H9 (cell line): ENCODE results near the gene VPS51. TPM values are rescaled to one million over a fixed set of nuclear protein-coding genes. Genes with fewer than 3 reads are reported as not detected.
A peak's percentile ranks its signal among the peaks of the same experiment; 100 is the strongest.

Experiments
- DNase-seq: peaks from one replicate; pipeline ENCODE4 v3.0.0-alpha.2; 2017
- H2AFZ ChIP-seq: one replicate; pipeline ENCODE4 v1.6.1; 2013; ENCODE audit warnings: mild to moderate bottlenecking, low read length, control low read depth, moderate library complexity
- H2AK5ac ChIP-seq: 2 replicates; pipeline ENCODE4 v1.6.1; 2013; ENCODE audit warnings: low read length, control low read depth, mixed read lengths; ENCODE audit not compliant: insufficient read length
- H2BK120ac ChIP-seq: one replicate; pipeline ENCODE4 v1.6.1; 2013; ENCODE audit warnings: low read depth, mild to moderate bottlenecking, low read length, control low read depth, inconsistent platforms; ENCODE audit not compliant: poor library complexity, severe bottlenecking
- H2BK12ac ChIP-seq: 2 replicates; pipeline ENCODE4 v1.6.1; 2013; ENCODE audit warnings: low read length, control low read depth, mixed read lengths, low read depth; ENCODE audit not compliant: insufficient read length
- H2BK15ac ChIP-seq: 2 replicates; pipeline ENCODE4 v1.6.1; 2013; ENCODE audit warnings: low read depth, low read length, control low read depth
- H2BK20ac ChIP-seq: one replicate; pipeline ENCODE4 v1.6.1; 2013; ENCODE audit warnings: low read depth, mild to moderate bottlenecking, low read length, control low read depth, inconsistent platforms; ENCODE audit not compliant: poor library complexity, severe bottlenecking
- H2BK5ac ChIP-seq: 2 replicates; pipeline ENCODE4 v1.6.1; 2013; ENCODE audit warnings: low read length, control low read depth, mixed read lengths; ENCODE audit not compliant: insufficient read length
- H3K14ac ChIP-seq: 2 replicates; pipeline ENCODE4 v1.6.1; 2013; ENCODE audit warnings: low read length, control low read depth; ENCODE audit not compliant: insufficient read depth
- H3K18ac ChIP-seq: 2 replicates; pipeline ENCODE4 v1.6.1; 2013; ENCODE audit warnings: low read depth, mild to moderate bottlenecking, mixed read lengths, low read length, control low read depth; ENCODE audit not compliant: insufficient read length
- H3K23ac ChIP-seq: 2 replicates; pipeline ENCODE4 v1.6.1; 2013; ENCODE audit warnings: low read length, control low read depth, mixed read lengths, low read depth; ENCODE audit not compliant: insufficient read length
- H3K23me2 ChIP-seq: 2 replicates; pipeline ENCODE4 v1.6.1; 2013; ENCODE audit warnings: low read depth, mild to moderate bottlenecking, mixed read lengths, low read length, control low read depth; ENCODE audit not compliant: insufficient read length, poor library complexity, severe bottlenecking
- H3K27ac ChIP-seq: 2 replicates; pipeline ENCODE4 v1.5.1; 2013; ENCODE audit warnings: low read length, control low read depth, mixed read lengths, low read depth; ENCODE audit not compliant: insufficient read length
- H3K27me3 ChIP-seq: 2 replicates; pipeline ENCODE4 v1.6.1; 2013; ENCODE audit warnings: low read length, control low read depth, inconsistent platforms; ENCODE audit not compliant: insufficient read depth
- H3K4ac ChIP-seq: 2 replicates; pipeline ENCODE4 v1.6.1; 2013; ENCODE audit warnings: low read depth, mild to moderate bottlenecking, control low read depth, inconsistent platforms, low read length, moderate library complexity
- H3K4me1 ChIP-seq: 2 replicates; pipeline ENCODE4 v1.6.1; 2013; ENCODE audit warnings: low read length, control low read depth, inconsistent platforms; ENCODE audit not compliant: insufficient read depth
- H3K4me2 ChIP-seq: 2 replicates; pipeline ENCODE4 v1.6.1; 2013; ENCODE audit warnings: low read length, control low read depth, mixed read lengths; ENCODE audit not compliant: insufficient read length, insufficient read depth
- H3K56ac ChIP-seq: 2 replicates; pipeline ENCODE4 v1.6.1; 2013; ENCODE audit warnings: low read depth, mild to moderate bottlenecking, mixed read lengths, low read length, control low read depth; ENCODE audit not compliant: insufficient read length
- H3K79me1 ChIP-seq: 2 replicates; pipeline ENCODE4 v1.6.1; 2013; ENCODE audit warnings: low read depth, mild to moderate bottlenecking, moderate library complexity, low read length, control low read depth, inconsistent platforms; ENCODE audit not compliant: insufficient read depth, poor library complexity, severe bottlenecking
- H3K79me2 ChIP-seq: 2 replicates; pipeline ENCODE4 v1.6.1; 2013; ENCODE audit warnings: low read length, control low read depth, inconsistent platforms; ENCODE audit not compliant: insufficient read depth
- H3K9ac ChIP-seq: 2 replicates; pipeline ENCODE4 v1.6.1; 2013; ENCODE audit warnings: low read length, control low read depth, mixed read lengths; ENCODE audit not compliant: insufficient read length; ENCODE audit errors: extremely low read depth
- H3K9me3 ChIP-seq: one replicate; pipeline ENCODE4 v1.6.1; 2013; ENCODE audit warnings: low read depth, low read length, inconsistent platforms; ENCODE audit not compliant: control insufficient read depth
- H3T11ph ChIP-seq: one replicate; pipeline ENCODE4 v1.6.1; 2013; ENCODE audit warnings: mild to moderate bottlenecking, low read length, control low read depth, inconsistent platforms
- H4K20me1 ChIP-seq: one replicate; pipeline ENCODE4 v1.6.1; 2013; ENCODE audit not compliant: control insufficient read depth, insufficient read length, insufficient read depth
- H4K5ac ChIP-seq: 2 replicates; pipeline ENCODE4 v1.6.1; 2013; ENCODE audit warnings: low read depth, mild to moderate bottlenecking, mixed read lengths, low read length, control low read depth; ENCODE audit not compliant: insufficient read length
- H4K8ac ChIP-seq: replicated peaks from 2 replicates; pipeline ENCODE4 v1.6.1; 2013; ENCODE audit warnings: low read length, control low read depth, mixed read lengths, low read depth; ENCODE audit not compliant: insufficient read length
- H4K91ac ChIP-seq: 2 replicates; pipeline ENCODE4 v1.6.1; 2013; ENCODE audit warnings: low read depth, mild to moderate bottlenecking, moderate library complexity, mixed read lengths, low read length, control low read depth; ENCODE audit not compliant: insufficient read length
- H3K27ac Mint-ChIP-seq, 3 experiments: 2 replicates in 2 of 3; 3 replicates in 1 of 3; pipeline ENCODE4 v1.8.0; 2020 to 2021; ENCODE audit warnings: mixed read lengths in 3 of 3, mild to moderate bottlenecking in 1 of 3, moderate library complexity in 1 of 3
- H3K27me3 Mint-ChIP-seq: 2 replicates; pipeline ENCODE4 v1.8.0; 2021; ENCODE audit warnings: low read depth, mild to moderate bottlenecking, moderate library complexity, mixed read lengths
- H3K36me3 Mint-ChIP-seq, 3 experiments: 2 replicates in 2 of 3; 3 replicates in 1 of 3; pipeline ENCODE4 v1.8.0; 2020 to 2021; ENCODE audit warnings: low read depth in 3 of 3, mixed read lengths in 3 of 3; ENCODE audit not compliant: insufficient read depth in 1 of 3
- H3K4me1 Mint-ChIP-seq, 2 experiments: 2 replicates each; pipeline ENCODE4 v1.8.0; 2020; ENCODE audit warnings: mixed read lengths in 2 of 2
- H3K4me3 Mint-ChIP-seq, 2 experiments: 2 replicates in 1 of 2; 3 replicates in 1 of 2; pipeline ENCODE4 v1.8.0; 2020 to 2021; ENCODE audit warnings: mild to moderate bottlenecking in 2 of 2, mixed read lengths in 2 of 2, moderate library complexity in 1 of 2
- H3K9me3 Mint-ChIP-seq, 2 experiments: 2 replicates in 1 of 2; 3 replicates in 1 of 2; pipeline ENCODE4 v1.8.0; 2020; ENCODE audit warnings: mild to moderate bottlenecking in 2 of 2, mixed read lengths in 2 of 2, moderate library complexity in 1 of 2
- CTCF ChIP-seq: fragments of 200-600 bp; sonication (generic); conservative IDR thresholded peaks from 3 replicates; pipeline ENCODE4 v1.8.0; 2021; ENCODE audit warnings: antibody characterized with exemption, mild to moderate bottlenecking
- WGBS: extraction: QIAGEN DNeasy Blood & Tissue Kit; methylation state at CpG from one replicate; pipeline ENCODE4 v1.1.7; 2013; ENCODE audit warnings: missing lambda C conversion rate, low lambda C conversion rate, mixed read lengths; ENCODE audit not compliant: insufficient read length; ENCODE audit errors: extremely low coverage; 5-methylcytosine and 5-hydroxymethylcytosine counted together
- total RNA-seq: library from RNA; stranded (reverse); gene quantifications from 2 replicates; pipeline ENCODE4 v1.2.1, GENCODE V29; 2021

Gene VPS51
- total RNA-seq, 1 experiment from 2014 or later = 94.7 TPM

DNA sequence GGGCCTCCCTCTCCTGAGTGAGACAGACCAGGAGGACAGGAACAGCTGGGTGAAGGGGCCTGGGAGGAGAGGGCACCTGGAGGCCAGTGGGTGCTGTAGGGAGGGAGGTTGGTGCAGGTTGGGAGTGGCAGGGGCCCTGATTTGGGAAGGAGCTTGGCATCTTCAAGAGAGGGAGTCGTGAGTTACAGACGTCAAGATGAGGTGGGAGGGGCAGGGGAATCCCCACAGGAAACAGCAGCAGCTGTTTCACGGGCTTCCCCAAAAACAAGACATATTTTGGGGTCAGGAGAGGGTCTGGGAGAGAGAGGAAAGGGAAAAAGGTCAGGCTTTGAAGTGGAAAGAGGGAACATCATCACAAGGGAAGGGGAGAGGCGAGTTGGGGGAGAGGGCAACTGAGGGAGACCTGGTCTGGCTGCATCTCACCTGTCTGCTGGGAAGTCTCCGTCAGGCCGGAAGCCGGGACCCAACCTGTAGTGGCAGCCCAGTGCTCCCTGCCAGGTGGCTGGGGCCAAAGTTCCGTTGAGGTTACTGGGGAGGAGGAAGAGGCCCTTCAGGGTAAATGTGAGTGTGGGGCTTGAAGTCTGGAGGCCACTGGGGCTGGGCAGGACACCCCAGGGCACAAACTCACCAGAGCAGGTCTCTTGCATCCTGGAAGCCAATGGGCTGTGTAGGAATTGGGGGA, 42.0 kb upstream of the VPS51 start:
- H3K36me3 Mint-ChIP-seq = no peaks in the 10 kb centered on the region
- TF ChIP-seq CTCF = no peak
- H2BK120ac ChIP-seq = no peak overlapping the region
- no peaks in the 10 kb centered on the region for H3K27me3 ChIP-seq
- H3K56ac ChIP-seq = no peak overlapping the region
- H3K79me1 ChIP-seq = no peaks in the 10 kb centered on the region
- no peak overlapping the region for H4K5ac ChIP-seq
- H2AFZ ChIP-seq = no peak overlapping the region
- H3T11ph ChIP-seq = no peak overlapping the region
- no peaks in the 10 kb centered on the region for H3K23me2 ChIP-seq
- no peak overlapping the region; a peak in 1 of 5 replicates for H3K4me3 Mint-ChIP-seq
- no peaks in the 10 kb centered on the region for H3K4me1 ChIP-seq
- no peak overlapping the region for H2BK12ac ChIP-seq
- H3K27ac Mint-ChIP-seq = peak overlapping the region in 1 of 3 experiments; percentile 28; a peak in 2 of 7 replicates
- H3K27ac ChIP-seq = no peak overlapping the region
- no peaks in the 10 kb centered on the region for H3K9me3 ChIP-seq
- no peak overlapping the region for H2BK5ac ChIP-seq
- peaks cover 7% of the 10 kb centered on the region for H3K27me3 Mint-ChIP-seq
- H3K14ac ChIP-seq = no peak overlapping the region
- H2BK20ac ChIP-seq = no peak overlapping the region
- H3K4me1 Mint-ChIP-seq = no peaks in the 10 kb centered on the region
- H3K79me2 ChIP-seq = no peaks in the 10 kb centered on the region
- no peak overlapping the region for H3K18ac ChIP-seq
- H3K23ac ChIP-seq = no peak overlapping the region
- H4K20me1 ChIP-seq = no peaks in the 10 kb centered on the region
- H3K4me2 ChIP-seq = no peak overlapping the region
- no peak overlapping the region for H4K8ac ChIP-seq
- no CpG with 5 or more reads among the region's 8 CpGs for WGBS
- no peaks in the 10 kb centered on the region; a peak in 1 of 5 replicates for H3K9me3 Mint-ChIP-seq
- H4K91ac ChIP-seq = no peak overlapping the region
- no peak overlapping the region for H2BK15ac ChIP-seq
- H3K4ac ChIP-seq = no peak overlapping the region
- no peak overlapping the region for H2AK5ac ChIP-seq
- no peak for DNase-seq
- H3K9ac ChIP-seq = no peak overlapping the region
